ENCODE measurements around the gene ZNF217. TPM values are rescaled to one million over a fixed set of nuclear protein-coding genes. Genes with fewer than 3 reads are reported as not detected.
"Not testable (repeated sequence)": the region's sequence is repeated elsewhere in the genome, so short reads cannot be mapped to it uniquely, and the experiment has no call there.

ZNF217 gene
- total and polyA plus RNA-seq, 4 donors: 6.0 to 32.6 (median 24.5) TPM

DNA sequence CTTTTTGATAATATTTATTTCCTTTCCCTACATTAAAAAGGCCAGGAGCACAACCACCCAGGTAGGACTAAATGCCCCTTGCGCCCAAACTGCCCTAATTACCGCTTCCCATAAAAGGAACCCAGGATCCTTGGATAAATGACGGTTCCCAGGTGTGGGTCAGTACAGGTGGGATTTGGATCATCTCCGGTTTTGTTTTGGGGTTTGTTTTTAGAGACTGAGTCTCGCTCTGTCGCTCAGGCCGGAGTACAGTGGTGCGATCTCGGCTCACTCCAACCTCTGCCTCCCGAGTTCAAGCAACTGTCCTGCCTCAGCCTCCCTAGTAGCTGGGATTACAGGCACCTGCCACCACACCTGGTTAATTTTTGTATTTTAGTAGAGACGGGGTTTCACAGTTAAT is 28.4 kb downstream of the ZNF217 start:
- no peaks in the 10 kb centered on the region for H3K4me1 ChIP-seq (ENCODE audit: control insufficient read depth in 5 of 5, insufficient read depth in 5 of 5, low read length in 5 of 5)
- DNase-seq (no peak), ATAC-seq (ENCODE audit: insufficient read depth, low FRiP score) (no peak)
- H3K9ac ChIP-seq (ENCODE audit: insufficient read depth in 1 of 2, low read length in 2 of 2): no peak overlapping the region
- no peaks in the 10 kb centered on the region for H3K27me3 ChIP-seq (ENCODE audit: control insufficient read depth in 3 of 3, insufficient read depth in 3 of 3, low read length in 2 of 3)
- peaks cover 10 to 22% (median 11%) of the 10 kb centered on the region in 4 donors for H3K36me3 ChIP-seq (ENCODE audit: control insufficient read depth in 4 of 4, insufficient read depth in 4 of 4, low read length in 4 of 4)
- H3K9me3 ChIP-seq (ENCODE audit: control insufficient read depth in 4 of 4, insufficient read depth in 3 of 4, low read length in 3 of 4): no peaks in the 10 kb centered on the region
- TF ChIP-seq, protein P1, sequence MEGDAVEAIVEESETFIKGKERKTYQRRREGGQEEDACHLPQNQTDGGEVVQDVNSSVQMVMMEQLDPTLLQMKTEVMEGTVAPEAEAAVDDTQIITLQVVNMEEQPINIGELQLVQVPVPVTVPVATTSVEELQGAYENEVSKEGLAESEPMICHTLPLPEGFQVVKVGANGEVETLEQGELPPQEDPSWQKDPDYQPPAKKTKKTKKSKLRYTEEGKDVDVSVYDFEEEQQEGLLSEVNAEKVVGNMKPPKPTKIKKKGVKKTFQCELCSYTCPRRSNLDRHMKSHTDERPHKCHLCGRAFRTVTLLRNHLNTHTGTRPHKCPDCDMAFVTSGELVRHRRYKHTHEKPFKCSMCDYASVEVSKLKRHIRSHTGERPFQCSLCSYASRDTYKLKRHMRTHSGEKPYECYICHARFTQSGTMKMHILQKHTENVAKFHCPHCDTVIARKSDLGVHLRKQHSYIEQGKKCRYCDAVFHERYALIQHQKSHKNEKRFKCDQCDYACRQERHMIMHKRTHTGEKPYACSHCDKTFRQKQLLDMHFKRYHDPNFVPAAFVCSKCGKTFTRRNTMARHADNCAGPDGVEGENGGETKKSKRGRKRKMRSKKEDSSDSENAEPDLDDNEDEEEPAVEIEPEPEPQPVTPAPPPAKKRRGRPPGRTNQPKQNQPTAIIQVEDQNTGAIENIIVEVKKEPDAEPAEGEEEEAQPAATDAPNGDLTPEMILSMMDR (IDR thresholded peaks at IDR 0.05; ENCODE audit: control extremely low read depth, extremely low read depth): no peak
- WGBS, 2 donors: 95 to 97% methylated on average over 11 of the region's 11 CpGs
- no peak overlapping the region for H3K27ac ChIP-seq (ENCODE audit: low read depth in 1 of 2, low read length in 1 of 2)
- no peak overlapping the region for H3K4me3 ChIP-seq

GRCh38 chr20:53562104-53562764 is 31.4 kb downstream of the ZNF217 start:
- not testable (repeated sequence) for H3K27me3 ChIP-seq (ENCODE audit: control insufficient read depth in 3 of 3, insufficient read depth in 3 of 3, low read length in 2 of 3); H3K27ac ChIP-seq (ENCODE audit: low read depth in 1 of 2, low read length in 1 of 2); H3K4me1 ChIP-seq (ENCODE audit: control insufficient read depth in 5 of 5, insufficient read depth in 5 of 5, low read length in 5 of 5); H3K36me3 ChIP-seq (ENCODE audit: control insufficient read depth in 4 of 4, insufficient read depth in 4 of 4, low read length in 4 of 4); H3K9ac ChIP-seq (ENCODE audit: insufficient read depth in 1 of 2, low read length in 2 of 2); H3K9me3 ChIP-seq (ENCODE audit: control insufficient read depth in 4 of 4, insufficient read depth in 3 of 4, low read length in 3 of 4); H3K4me3 ChIP-seq; ATAC-seq (ENCODE audit: insufficient read depth, low FRiP score); DNase-seq
- WGBS, 2 donors: 97% methylated on average over 9 of the region's 9 CpGs

DNA sequence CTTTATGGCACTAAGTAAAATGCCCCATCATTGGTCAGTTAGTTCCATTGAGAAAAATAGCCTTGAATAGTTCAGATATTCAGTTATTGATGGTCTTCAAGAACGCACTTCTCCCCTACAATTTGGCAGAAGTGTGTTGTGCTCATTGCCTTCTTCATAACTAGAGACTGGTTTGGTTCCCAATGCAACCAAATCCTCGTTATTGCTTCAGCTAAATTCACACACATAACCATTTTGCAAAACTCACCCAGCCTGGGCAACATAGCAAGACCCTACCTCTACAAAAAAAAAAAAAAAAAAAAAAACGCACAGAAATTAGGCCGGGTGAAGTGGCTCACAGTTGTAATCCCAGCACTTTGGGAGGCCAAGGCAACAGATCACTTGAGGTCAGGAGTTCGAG is 32.1 kb downstream of the ZNF217 start:
- no peak overlapping the region for H3K9ac ChIP-seq (ENCODE audit: insufficient read depth in 1 of 2, low read length in 2 of 2)
- H3K4me1 ChIP-seq (ENCODE audit: control insufficient read depth in 5 of 5, insufficient read depth in 5 of 5, low read length in 5 of 5): no peaks in the 10 kb centered on the region
- no peak for ATAC-seq (ENCODE audit: insufficient read depth, low FRiP score)
- TF ChIP-seq, protein P1 (IDR thresholded peaks at IDR 0.05; ENCODE audit: control extremely low read depth, extremely low read depth): no peak
- no peaks in the 10 kb centered on the region for H3K27me3 ChIP-seq (ENCODE audit: control insufficient read depth in 3 of 3, insufficient read depth in 3 of 3, low read length in 2 of 3)
- no peak for DNase-seq
- H3K9me3 ChIP-seq (ENCODE audit: control insufficient read depth in 4 of 4, insufficient read depth in 3 of 4, low read length in 3 of 4): no peaks in the 10 kb centered on the region
- H3K4me3 ChIP-seq: no peak overlapping the region
- peaks cover 0 to 9% (median 4%) of the 10 kb centered on the region in 4 donors for H3K36me3 ChIP-seq (ENCODE audit: control insufficient read depth in 4 of 4, insufficient read depth in 4 of 4, low read length in 4 of 4)
- WGBS, 2 donors: 95 to 99% methylated on average over 5 of the region's 5 CpGs
- H3K27ac ChIP-seq (ENCODE audit: low read depth in 1 of 2, low read length in 1 of 2): no peak overlapping the region

DNA sequence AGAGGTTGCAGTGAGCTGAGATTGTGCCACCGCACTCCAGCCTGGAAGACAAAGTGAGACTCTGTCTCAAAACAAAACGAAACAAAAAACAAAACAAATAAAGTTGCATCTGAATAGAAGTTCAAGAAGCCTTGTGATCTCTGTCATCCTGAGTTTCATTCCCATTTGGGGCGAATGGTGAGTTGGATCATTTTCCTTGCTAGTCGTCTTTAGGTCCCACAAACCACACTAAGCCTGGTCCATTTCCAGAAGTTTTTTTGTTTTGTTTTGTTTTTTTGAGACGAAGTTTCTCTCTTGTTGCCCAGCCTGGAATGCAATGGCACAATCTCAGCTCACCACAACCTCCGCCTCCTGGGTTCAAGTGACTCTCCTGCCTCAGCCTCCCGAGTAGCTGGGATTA is 33.8 kb downstream of the ZNF217 start:
- H3K27ac ChIP-seq (ENCODE audit: low read depth in 1 of 2, low read length in 1 of 2): no peak overlapping the region
- peaks cover 0 to 3% (median 0%) of the 10 kb centered on the region in 4 donors for H3K36me3 ChIP-seq (ENCODE audit: control insufficient read depth in 4 of 4, insufficient read depth in 4 of 4, low read length in 4 of 4)
- ATAC-seq (ENCODE audit: insufficient read depth, low FRiP score) (no peak), DNase-seq (no peak)
- WGBS, 2 donors: 77 to 94% methylated on average over 7 of the region's 7 CpGs
- H3K4me3 ChIP-seq: no peak overlapping the region
- H3K9me3 ChIP-seq (ENCODE audit: control insufficient read depth in 4 of 4, insufficient read depth in 3 of 4, low read length in 3 of 4): no peaks in the 10 kb centered on the region
- H3K4me1 ChIP-seq (ENCODE audit: control insufficient read depth in 5 of 5, insufficient read depth in 5 of 5, low read length in 5 of 5): no peaks in the 10 kb centered on the region
- TF ChIP-seq, protein P1 (IDR thresholded peaks at IDR 0.05; ENCODE audit: control extremely low read depth, extremely low read depth): no peak
- no peaks in the 10 kb centered on the region for H3K27me3 ChIP-seq (ENCODE audit: control insufficient read depth in 3 of 3, insufficient read depth in 3 of 3, low read length in 2 of 3)
- H3K9ac ChIP-seq (ENCODE audit: insufficient read depth in 1 of 2, low read length in 2 of 2): no peak overlapping the region
